MM.1S (cell line): Measurements from ENCODE around the gene ZNF488.

Experiments used
- CTCF ChIP-seq: fragments of 300-600 bp; sonication (generic); IDR thresholded peaks from 2 replicates; pipeline ENCODE4 v1.5.1; 2016; ENCODE audit warnings: antibody characterized with exemption, low read length, mixed read lengths
- EZH2 ChIP-seq: fragments of 300-600 bp; sonication (generic); optimal IDR thresholded peaks from 2 replicates; pipeline ENCODE3; 2017; ENCODE audit warnings: low read depth, mild to moderate bottlenecking, antibody characterized with exemption, low read length, mixed read lengths
- EZH2phosphoT487 ChIP-seq: fragments of 300-600 bp; sonication (generic); IDR thresholded peaks from 2 replicates; pipeline ENCODE4 v1.6.1; 2018; ENCODE audit warnings: antibody characterized with exemption, low read length

DNA sequence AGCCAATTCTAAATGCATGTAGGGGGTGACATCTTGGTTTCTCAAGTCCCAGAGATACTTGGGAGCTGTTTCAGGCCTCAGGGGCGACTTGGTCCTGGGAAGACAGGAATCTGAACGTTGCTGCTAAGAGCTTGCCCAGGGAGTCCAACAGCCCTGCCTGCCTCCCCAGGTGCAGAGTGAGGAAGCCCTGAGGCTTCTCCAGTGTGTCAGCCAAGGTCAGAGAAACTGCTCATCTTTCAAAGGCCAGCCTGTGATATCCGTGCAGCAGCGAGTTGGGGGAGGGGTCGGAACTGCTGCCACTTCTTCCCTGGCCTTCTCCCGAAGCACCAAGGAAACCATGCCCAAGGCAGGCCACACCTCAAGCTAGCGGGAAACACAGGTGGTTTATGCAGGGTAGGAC lies 52.1 kb downstream of the ZNF488 start:
- TF ChIP-seq CTCF (no peak), EZH2 (no peak), EZH2phosphoT487 (no peak)
